ENCODE measurements around the gene WASF3. TPM values are rescaled to one million over a fixed set of nuclear protein-coding genes. Genes with fewer than 3 reads are reported as not detected.

The WASF3 gene
- total and polyA plus RNA-seq, 12 donors: 12.6 to 63.3 (median 37.6) TPM

DNA sequence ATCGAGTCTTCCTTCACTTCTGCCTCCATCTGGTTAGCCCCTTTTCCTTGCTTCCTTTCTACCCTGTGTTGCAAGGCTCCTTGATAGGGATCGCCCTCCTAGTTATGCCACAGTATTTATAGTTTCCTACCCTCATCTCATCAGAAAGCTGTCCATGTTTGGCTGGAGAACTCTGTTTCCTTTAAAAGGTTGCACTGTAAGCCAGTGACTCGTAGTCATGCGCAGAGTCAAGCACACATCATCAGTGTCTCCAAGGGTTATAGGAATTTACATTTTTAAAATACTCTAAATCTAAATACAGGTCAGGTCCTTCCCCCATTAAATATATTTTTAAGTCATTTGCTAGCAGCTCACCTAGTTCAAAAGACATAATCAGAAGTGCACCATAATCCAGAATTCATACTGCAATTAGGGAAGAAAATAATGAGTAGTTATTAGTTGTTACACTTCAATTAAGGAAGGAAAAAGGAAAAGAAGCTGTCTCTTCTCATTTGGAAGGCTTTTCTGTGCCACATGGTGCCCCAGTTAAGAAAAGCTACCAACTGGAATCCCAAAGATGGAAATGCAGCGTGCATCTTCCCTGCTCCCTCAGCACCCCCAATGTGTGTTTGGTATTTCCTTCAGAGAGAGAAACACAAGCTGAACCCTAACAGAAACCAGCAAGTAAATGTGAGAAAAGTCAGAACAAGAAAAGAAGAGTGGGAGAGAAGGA is 122.1 kb downstream of the WASF3 start:
- H3K27ac ChIP-seq: no peak overlapping the region
- no peaks in the 10 kb centered on the region for H3K27me3 ChIP-seq
- no peak for TF ChIP-seq POLR2A (IDR thresholded peaks at IDR 0.05)
- no peaks in the 10 kb centered on the region for H3K4me1 ChIP-seq (replicated peaks in 1 of 2)
- DNase-seq: no peak
- peaks cover 0 to 23% of the 10 kb centered on the region in 2 donors for H3K36me3 ChIP-seq (replicated peaks in 1 of 2)
- intact Hi-C loops (cut with DNase I): no loop called here
- H3K4me3 ChIP-seq: no peak overlapping the region
- WGBS, 4 donors: 94 to 97% (median 95%) methylated on average over 5 of the region's 5 CpGs
- H3K9me3 ChIP-seq (replicated peaks in 1 of 3): no peaks in the 10 kb centered on the region

DNA sequence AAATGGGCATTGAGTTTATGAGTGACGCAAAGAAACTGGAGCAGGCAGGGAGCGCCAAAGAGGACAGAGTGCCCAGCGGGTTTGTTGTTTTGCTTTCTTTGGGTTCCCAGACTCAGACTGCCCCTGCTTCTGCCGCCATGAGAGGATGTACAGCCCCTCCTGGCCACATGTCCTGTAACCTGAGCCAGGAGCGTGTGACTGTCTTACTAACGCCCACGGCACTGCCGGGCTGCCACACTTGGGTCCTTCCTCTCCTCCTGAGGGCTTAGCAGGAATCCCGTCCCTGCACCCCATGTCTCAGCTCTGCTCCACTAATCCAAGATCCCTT is 122.6 kb downstream of the WASF3 start:
- intact Hi-C loops (cut with DNase I): no loop called here
- WGBS, 4 donors: 90 to 94% (median 93%) methylated on average over 9 of the region's 9 CpGs
- H3K4me3 ChIP-seq: no peak overlapping the region
- no peak for DNase-seq
- H3K27me3 ChIP-seq: no peaks in the 10 kb centered on the region
- TF ChIP-seq, protein P1, sequence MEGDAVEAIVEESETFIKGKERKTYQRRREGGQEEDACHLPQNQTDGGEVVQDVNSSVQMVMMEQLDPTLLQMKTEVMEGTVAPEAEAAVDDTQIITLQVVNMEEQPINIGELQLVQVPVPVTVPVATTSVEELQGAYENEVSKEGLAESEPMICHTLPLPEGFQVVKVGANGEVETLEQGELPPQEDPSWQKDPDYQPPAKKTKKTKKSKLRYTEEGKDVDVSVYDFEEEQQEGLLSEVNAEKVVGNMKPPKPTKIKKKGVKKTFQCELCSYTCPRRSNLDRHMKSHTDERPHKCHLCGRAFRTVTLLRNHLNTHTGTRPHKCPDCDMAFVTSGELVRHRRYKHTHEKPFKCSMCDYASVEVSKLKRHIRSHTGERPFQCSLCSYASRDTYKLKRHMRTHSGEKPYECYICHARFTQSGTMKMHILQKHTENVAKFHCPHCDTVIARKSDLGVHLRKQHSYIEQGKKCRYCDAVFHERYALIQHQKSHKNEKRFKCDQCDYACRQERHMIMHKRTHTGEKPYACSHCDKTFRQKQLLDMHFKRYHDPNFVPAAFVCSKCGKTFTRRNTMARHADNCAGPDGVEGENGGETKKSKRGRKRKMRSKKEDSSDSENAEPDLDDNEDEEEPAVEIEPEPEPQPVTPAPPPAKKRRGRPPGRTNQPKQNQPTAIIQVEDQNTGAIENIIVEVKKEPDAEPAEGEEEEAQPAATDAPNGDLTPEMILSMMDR (IDR thresholded peaks at IDR 0.05): no peak
- no peak for TF ChIP-seq POLR2A (IDR thresholded peaks at IDR 0.05)
- no peaks in the 10 kb centered on the region for H3K4me1 ChIP-seq (replicated peaks in 1 of 2)
- no peak overlapping the region for H3K27ac ChIP-seq
- no peaks in the 10 kb centered on the region for H3K9me3 ChIP-seq (replicated peaks in 1 of 3)
- peaks cover 0 to 23% of the 10 kb centered on the region in 2 donors for H3K36me3 ChIP-seq (replicated peaks in 1 of 2)

DNA sequence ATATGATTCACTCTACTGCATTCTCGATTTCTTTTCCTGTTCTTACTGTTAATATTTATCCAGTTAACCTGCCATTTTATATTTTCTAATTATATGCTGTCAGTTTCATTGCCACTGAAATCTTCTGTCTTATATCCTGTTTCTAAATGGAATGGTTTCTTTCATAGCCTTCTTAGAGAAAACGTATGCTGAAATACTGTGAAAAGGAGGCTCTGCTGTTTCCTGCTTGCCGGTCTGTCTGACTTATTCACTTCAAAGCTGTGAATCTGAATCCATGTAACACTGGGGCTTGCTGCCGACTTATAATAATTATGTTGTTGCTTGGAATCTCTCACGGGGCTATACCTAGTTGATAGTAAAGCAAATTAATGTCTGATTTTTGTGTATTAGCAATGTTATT is 123.1 kb downstream of the WASF3 start:
- DNase-seq: no peak
- Histone ChIP-seq H3K36me3 (replicated peaks in 1 of 2) (peaks cover 0 to 23% of the 10 kb centered on the region in 2 donors), H3K4me1 (replicated peaks in 1 of 2) (no peaks in the 10 kb centered on the region), H3K4me3 (no peak overlapping the region), H3K9me3 (replicated peaks in 1 of 3) (no peaks in the 10 kb centered on the region), H3K27ac (no peak overlapping the region), H3K27me3 (no peaks in the 10 kb centered on the region)
- TF ChIP-seq, protein P1 (IDR thresholded peaks at IDR 0.05): no peak
- no peak for TF ChIP-seq POLR2A (IDR thresholded peaks at IDR 0.05)
- WGBS, 4 donors: 82 to 90% (median 86%) methylated on average over 5 of the region's 5 CpGs
- intact Hi-C loops (cut with DNase I): no loop called here

DNA sequence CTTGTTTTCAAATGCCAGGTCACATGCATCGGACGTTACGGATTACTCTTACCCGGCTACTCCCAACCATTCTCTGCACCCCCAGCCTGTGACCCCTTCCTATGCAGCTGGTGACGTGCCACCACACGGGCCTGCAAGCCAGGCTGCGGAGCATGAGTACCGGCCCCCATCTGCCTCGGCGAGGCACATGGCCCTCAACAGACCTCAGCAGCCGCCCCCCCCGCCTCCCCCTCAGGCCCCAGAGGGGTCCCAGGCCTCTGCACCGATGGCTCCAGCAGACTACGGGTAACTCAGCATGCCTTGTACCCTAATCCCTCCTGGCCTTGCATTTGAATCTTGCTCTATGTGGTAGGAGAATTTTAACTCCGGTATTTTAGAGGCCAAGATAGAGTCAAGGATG is 123.6 kb downstream of the WASF3 start:
- WGBS, 4 donors: 92 to 98% (median 96%) methylated on average over 13 to 15 of the region's 15 CpGs
- Histone ChIP-seq H3K27ac (no peak overlapping the region), H3K27me3 (no peaks in the 10 kb centered on the region), H3K4me1 (replicated peaks in 1 of 2) (no peaks in the 10 kb centered on the region), H3K9me3 (replicated peaks in 1 of 3) (no peaks in the 10 kb centered on the region), H3K4me3 (no peak overlapping the region), H3K36me3 (replicated peaks in 1 of 2) (peaks cover 0 to 23% of the 10 kb centered on the region in 2 donors)
- DNase-seq: no peak
- intact Hi-C loops (cut with DNase I): no loop called here
- no peak for TF ChIP-seq POLR2A (IDR thresholded peaks at IDR 0.05)
- TF ChIP-seq, protein P1 (IDR thresholded peaks at IDR 0.05): no peak

DNA sequence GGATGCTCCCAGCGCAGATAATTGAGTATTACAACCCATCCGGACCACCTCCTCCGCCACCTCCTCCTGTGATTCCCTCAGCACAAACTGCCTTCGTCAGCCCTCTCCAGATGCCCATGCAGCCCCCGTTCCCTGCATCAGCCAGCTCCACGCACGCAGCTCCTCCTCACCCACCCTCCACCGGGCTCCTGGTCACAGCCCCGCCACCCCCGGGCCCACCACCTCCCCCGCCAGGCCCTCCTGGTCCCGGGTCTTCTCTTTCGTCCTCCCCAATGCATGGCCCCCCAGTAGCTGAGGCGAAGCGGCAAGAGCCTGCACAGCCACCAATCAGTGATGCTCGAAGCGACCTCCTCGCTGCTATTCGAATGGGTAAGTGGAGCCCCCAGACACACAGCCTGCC is 125.1 kb downstream of the WASF3 start:
- Histone ChIP-seq H3K4me3 (no peak overlapping the region), H3K27me3 (no peaks in the 10 kb centered on the region), H3K9me3 (replicated peaks in 1 of 3) (no peaks in the 10 kb centered on the region), H3K36me3 (replicated peaks in 1 of 2) (peaks cover 0 to 23% of the 10 kb centered on the region in 2 donors), H3K27ac (no peak overlapping the region), H3K4me1 (replicated peaks in 1 of 2) (no peaks in the 10 kb centered on the region)
- 95 to 98% (median 95%) methylated on average over 16 to 19 of the region's 19 CpGs for WGBS, 4 donors
- DNase-seq: no peak
- TF ChIP-seq POLR2A (IDR thresholded peaks at IDR 0.05): no peak
- TF ChIP-seq, protein P1 (IDR thresholded peaks at IDR 0.05): no peak
- intact Hi-C loops (cut with DNase I): no loop called here
